Vagina (tissue), 2 donors: ENCODE data around the gene LRRN4CL. TPM values are rescaled to one million over a fixed set of nuclear protein-coding genes. Genes with fewer than 3 reads are reported as not detected.
A peak's percentile ranks its signal among the peaks of the same experiment; 100 is the strongest.
"Not testable (repeated sequence)": the region's sequence is repeated elsewhere in the genome, so short reads cannot be mapped to it uniquely, and the experiment has no call there.

ENCODE experiments used
- DNase-seq, 2 donors: peaks; one replicate each; pipeline ENCODE4 v3.0.0-alpha.2; 2017; ENCODE audit errors: extremely low spot score in 2 of 2
- H3K27ac ChIP-seq: fragments of 200-600 bp; sonication (generic); one replicate; pipeline ENCODE4 v1.5.1; 2019
- H3K27me3 ChIP-seq: fragments of 200-600 bp; sonication (generic); one replicate; pipeline ENCODE4 v1.5.1; 2019
- H3K36me3 ChIP-seq, 2 donors: fragments of 200-600 bp; sonication (generic); one replicate each; pipeline ENCODE4 v1.5.1; 2017 to 2019
- H3K4me1 ChIP-seq: fragments of 200-600 bp; sonication (generic); one replicate; pipeline ENCODE4 v1.5.1; 2019
- H3K4me3 ChIP-seq, 2 donors: fragments of 200-600 bp; sonication (generic); 1 replicate in 1 of 2; 2 replicates in 1 of 2; pipeline ENCODE4 v1.5.1; 2016 to 2019
- H3K9me3 ChIP-seq: fragments of 200-600 bp; sonication (generic); one replicate; pipeline ENCODE4 v1.5.1; 2019
- POLR2A ChIP-seq, 2 donors: fragments of 450-650 bp; IDR thresholded peaks; one replicate each; pipeline ENCODE4 v1.6.1; 2017; ENCODE audit warnings: antibody characterized with exemption in 2 of 2, mild to moderate bottlenecking in 2 of 2, moderate library complexity in 2 of 2
- POLR2AphosphoS5 ChIP-seq, 2 donors: sonication (generic); formaldehyde crosslinking; IDR thresholded peaks; one replicate each; pipeline ENCODE4 v1.9.0; 2017; ENCODE audit warnings: antibody characterized with exemption in 2 of 2, mild to moderate bottlenecking in 2 of 2, low read depth in 1 of 2; ENCODE audit not compliant: insufficient read depth in 1 of 2
- intact Hi-C: fragments of 100-400 bp; cut with DNase I; formaldehyde crosslinking; loops from one replicate; pipeline ENCODE4 v1.15.1; 2023
- total RNA-seq: library from RNA; depleted of rRNA; stranded (reverse); fragments of >200 nt; gene quantifications from one replicate; pipeline ENCODE4 v1.2.3, GENCODE V29; 2016
- TF ChIP-seq, protein P1 (sequence below), 3 experiments: fragments of 450-650 bp in 2 of 3; fragments of 200-600 bp in 1 of 3; sonication (generic) in 1 of 3; IDR thresholded peaks; one replicate each; pipeline ENCODE4 v1.5.1; 2017 to 2019; ENCODE audit warnings: antibody characterized with exemption in 3 of 3, mild to moderate bottlenecking in 2 of 3, moderate library complexity in 2 of 3

LRRN4CL gene
- 45.2 TPM for total RNA-seq

DNA sequence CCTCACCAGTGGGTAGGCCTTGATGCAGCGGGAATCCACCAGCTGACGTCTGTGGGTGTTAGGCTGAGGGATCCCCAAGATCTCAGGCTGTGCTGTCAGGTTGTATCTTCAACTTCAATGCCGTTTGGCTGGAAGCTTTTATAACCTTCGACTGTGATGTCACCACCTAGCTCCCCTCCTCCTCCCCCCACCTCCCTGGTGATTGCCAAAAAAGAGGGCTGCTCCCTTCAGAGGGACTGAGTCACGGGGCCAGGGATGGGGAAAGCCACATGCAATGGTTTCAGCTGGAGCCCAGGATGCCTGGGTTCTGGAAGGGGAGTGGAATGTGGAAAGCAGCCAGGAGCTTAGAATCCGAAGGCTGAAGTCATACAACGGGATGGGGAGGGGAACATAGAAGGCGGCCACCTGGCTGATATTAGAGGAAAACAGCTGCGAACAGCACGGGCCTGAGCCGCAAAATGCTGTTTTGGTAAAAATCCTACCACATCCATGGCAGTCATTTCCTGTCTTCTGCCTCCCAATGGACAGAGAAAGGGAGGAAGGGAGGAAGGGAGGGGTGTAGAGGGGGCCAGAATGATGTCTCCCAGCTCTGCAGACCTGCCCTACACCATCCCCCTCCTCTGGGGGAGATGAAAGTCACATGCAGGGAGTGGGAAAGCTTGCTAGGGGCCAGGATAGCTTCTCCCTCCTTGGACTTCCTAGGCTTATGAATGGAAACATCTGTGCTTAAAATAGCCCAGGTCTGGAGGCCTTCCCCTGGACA lies at the start of gene LRRN4CL:
Gene LRRN4CL (minus strand): TSS at position 110 of the 763 bp plus-strand sequence. CDS start 1,022 bp downstream, outside the sequence.
- intact Hi-C loops, result no loop called here
- Histone ChIP-seq H3K36me3 (peaks cover 0 to 15% of the 10 kb centered on the region in 2 donors), H3K4me3 (peak within 1 kb of the TSS; percentile 45 to 50), H3K4me1 (peaks cover 31% of the 10 kb centered on the region), H3K27ac (peak within 1 kb of the TSS; percentile 89), H3K9me3 (no peaks in the 10 kb centered on the region), H3K27me3 (no peaks in the 10 kb centered on the region)
- DNase-seq, result peak in 1 of 2 donors; percentile 98
- TF ChIP-seq, protein P1, sequence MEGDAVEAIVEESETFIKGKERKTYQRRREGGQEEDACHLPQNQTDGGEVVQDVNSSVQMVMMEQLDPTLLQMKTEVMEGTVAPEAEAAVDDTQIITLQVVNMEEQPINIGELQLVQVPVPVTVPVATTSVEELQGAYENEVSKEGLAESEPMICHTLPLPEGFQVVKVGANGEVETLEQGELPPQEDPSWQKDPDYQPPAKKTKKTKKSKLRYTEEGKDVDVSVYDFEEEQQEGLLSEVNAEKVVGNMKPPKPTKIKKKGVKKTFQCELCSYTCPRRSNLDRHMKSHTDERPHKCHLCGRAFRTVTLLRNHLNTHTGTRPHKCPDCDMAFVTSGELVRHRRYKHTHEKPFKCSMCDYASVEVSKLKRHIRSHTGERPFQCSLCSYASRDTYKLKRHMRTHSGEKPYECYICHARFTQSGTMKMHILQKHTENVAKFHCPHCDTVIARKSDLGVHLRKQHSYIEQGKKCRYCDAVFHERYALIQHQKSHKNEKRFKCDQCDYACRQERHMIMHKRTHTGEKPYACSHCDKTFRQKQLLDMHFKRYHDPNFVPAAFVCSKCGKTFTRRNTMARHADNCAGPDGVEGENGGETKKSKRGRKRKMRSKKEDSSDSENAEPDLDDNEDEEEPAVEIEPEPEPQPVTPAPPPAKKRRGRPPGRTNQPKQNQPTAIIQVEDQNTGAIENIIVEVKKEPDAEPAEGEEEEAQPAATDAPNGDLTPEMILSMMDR (IDR thresholded peaks at IDR 0.05), result no peak
- TF ChIP-seq POLR2AphosphoS5 (IDR thresholded peaks at IDR 0.05; ENCODE audit: insufficient read depth in 1 of 2, low read depth in 1 of 2) (peak; percentile 88 to 91), POLR2A (IDR thresholded peaks at IDR 0.05) (peak in 1 of 2 donors; percentile 82)

DNA sequence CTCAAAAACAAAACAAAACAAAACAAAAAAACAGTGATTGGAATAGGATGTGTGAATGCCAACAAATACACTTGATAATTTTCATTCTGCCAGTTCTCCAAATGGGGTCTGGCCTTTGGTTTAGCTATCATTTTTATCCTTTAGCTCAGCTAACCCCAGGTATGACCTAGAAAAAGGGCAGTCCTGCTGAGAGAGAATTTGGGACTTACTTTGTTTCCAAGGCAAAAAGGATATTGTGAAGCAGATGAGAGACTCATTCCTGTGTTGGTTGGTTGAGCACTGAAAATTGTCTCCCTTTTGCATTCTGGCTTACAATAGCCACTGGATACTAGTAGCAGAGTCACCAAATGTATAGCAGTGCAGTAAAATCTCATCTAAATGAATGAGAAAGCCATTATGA lies 47.9 kb upstream of the LRRN4CL start:
- no peak overlapping the region for H3K4me3 ChIP-seq
- DNase-seq, result no peak
- peaks cover 0 to 71% of the 10 kb centered on the region in 2 donors for H3K36me3 ChIP-seq
- TF ChIP-seq POLR2A (IDR thresholded peaks at IDR 0.05) (no peak), POLR2AphosphoS5 (IDR thresholded peaks at IDR 0.05; ENCODE audit: insufficient read depth in 1 of 2, low read depth in 1 of 2) (no peak)
- TF ChIP-seq, protein P1 (IDR thresholded peaks at IDR 0.05), result no peak
- intact Hi-C loops, result no loop called here
- H3K27me3 ChIP-seq, result no peaks in the 10 kb centered on the region
- H3K27ac ChIP-seq, result no peak overlapping the region
- H3K4me1 ChIP-seq, result peaks cover 6% of the 10 kb centered on the region
- H3K9me3 ChIP-seq, result no peaks in the 10 kb centered on the region

DNA sequence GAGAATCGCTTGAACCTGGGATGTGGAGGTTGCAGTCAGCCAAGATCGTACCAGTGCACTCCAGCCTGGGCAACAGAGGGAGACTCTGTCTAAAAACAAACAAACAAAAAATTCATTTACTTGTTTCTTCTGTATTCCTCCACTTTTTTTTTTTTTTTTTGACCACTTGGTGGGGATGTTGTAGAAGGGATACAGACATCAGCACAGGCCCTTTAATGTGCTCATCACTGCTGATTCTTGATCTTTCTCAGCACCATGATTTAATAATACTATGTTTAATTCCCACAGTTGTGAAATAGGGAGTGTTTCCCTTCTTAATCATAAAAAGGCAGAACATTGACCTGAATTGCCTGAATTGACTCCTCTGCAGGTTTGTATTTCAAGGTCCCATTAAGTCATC lies 43.5 kb upstream of the LRRN4CL start:
- H3K4me3 ChIP-seq, result no peak overlapping the region
- DNase-seq, result no peak
- intact Hi-C loops, result no loop called here
- H3K4me1 ChIP-seq, result peaks cover 29% of the 10 kb centered on the region
- no peak overlapping the region for H3K27ac ChIP-seq
- peaks cover 0 to 47% of the 10 kb centered on the region in 2 donors for H3K36me3 ChIP-seq
- H3K9me3 ChIP-seq, result no peaks in the 10 kb centered on the region
- TF ChIP-seq POLR2AphosphoS5 (IDR thresholded peaks at IDR 0.05; ENCODE audit: insufficient read depth in 1 of 2, low read depth in 1 of 2) (no peak), POLR2A (IDR thresholded peaks at IDR 0.05) (no peak)
- TF ChIP-seq, protein P1 (IDR thresholded peaks at IDR 0.05), result no peak
- no peaks in the 10 kb centered on the region for H3K27me3 ChIP-seq

DNA sequence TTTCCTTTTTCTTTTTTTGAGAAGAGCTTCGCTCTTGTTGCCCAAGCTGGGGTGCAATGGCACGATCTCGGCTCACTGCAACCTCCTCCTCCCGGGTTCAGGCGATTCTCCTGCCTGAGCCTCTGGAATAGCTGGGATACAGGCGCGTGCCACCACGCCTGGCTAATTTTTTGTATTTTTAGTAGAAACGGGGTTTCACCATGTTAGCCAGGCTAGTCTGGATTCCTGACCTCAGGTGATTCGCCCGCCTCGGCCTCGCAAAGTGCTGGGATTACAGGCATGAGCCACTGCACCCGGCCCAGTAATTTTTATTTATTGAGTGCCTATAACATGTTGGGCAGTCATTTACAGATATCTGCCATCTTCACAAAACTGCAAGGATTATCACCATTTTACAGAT lies 40.7 kb upstream of the LRRN4CL start:
- H3K27ac ChIP-seq, intact Hi-C loops, DNase-seq, H3K9me3 ChIP-seq, H3K27me3 ChIP-seq: not testable (repeated sequence)
- Histone ChIP-seq H3K36me3 (peaks cover 0 to 26% of the 10 kb centered on the region in 2 donors), H3K4me3 (peak overlapping the region in 1 of 2 donors; percentile 71), H3K4me1 (peaks cover 42% of the 10 kb centered on the region)

DNA sequence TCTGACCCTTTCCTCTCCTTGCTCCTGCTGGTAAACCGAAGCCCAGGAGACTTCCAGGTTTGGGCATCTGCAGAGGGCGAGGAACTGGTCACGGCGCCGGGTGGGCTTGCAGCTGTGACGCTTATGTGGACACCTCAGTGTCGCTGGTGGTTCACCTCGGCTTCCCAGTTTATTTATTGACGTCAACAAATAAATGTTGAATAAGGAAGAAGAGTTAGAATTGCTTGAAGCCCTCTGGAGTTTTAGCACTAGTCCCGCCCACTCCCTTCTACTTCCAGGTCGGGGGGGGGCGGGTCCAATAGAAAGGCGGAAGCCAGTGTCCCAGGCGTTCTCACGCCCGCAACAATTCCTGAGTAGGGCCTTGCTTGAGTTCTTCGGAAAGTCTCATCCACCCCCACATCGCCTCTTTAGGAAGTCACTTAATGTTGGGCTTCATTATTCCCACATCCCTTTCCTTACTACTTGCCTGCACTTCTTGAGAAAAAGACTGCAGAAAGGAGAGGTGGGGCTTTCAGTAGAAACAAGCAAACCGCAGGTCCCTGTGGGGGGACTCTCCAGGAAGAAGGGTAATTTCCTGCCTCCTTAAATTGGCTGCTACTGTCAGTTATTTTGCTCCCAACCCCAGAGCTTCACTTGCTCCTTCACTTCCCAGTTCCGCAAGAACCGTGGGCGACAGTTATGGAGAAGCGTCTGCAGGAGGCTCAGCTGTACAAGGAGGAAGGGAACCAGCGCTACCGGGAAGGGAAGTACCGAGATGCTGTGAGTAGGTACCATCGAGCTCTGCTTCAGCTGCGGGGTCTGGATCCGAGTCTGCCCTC lies 39.0 kb upstream of the LRRN4CL start, which contains the start of gene TTC9C:
Gene TTC9C (plus strand): TSS at position 316 of the 818 bp plus-strand sequence. CDS start 363 bp downstream, at position 679.
- TF ChIP-seq POLR2AphosphoS5 (IDR thresholded peaks at IDR 0.05; ENCODE audit: insufficient read depth in 1 of 2, low read depth in 1 of 2), result peak; percentile 74 to 79
- peak in 1 of 2 donors; percentile 77 for TF ChIP-seq POLR2A (IDR thresholded peaks at IDR 0.05)
- TF ChIP-seq, protein P1 (IDR thresholded peaks at IDR 0.05), result peak in 1 of 3 experiments; percentile 2
- Histone ChIP-seq H3K36me3 (peaks cover 0 to 16% of the 10 kb centered on the region in 2 donors), H3K27ac (peak within 1 kb of the TSS; percentile 93), H3K4me1 (peaks cover 57% of the 10 kb centered on the region), H3K4me3 (peak within 1 kb of the TSS; percentile 71 to 90), H3K9me3 (no peaks in the 10 kb centered on the region), H3K27me3 (no peaks in the 10 kb centered on the region)
- DNase-seq, result peak in 1 of 2 donors; percentile 96
- intact Hi-C loops, result loop anchor here (5.0 kb wide), 1 partner anchor 44 kb away; the partner anchor contains the start of gene TAF6L
